NB4 (cell line): ENCODE measurements around the gene CLK3.
A peak's percentile ranks its signal among the peaks of the same experiment; 100 is the strongest.

Experiments used
- POLR2A ChIP-seq: IDR thresholded peaks from 2 replicates; pipeline ENCODE4 v1.6.1; 2011; ENCODE audit warnings: mild to moderate bottlenecking; ENCODE audit not compliant: insufficient read length; ENCODE audit errors: extremely low read depth
- TF ChIP-seq, protein P1 (sequence below): IDR thresholded peaks from one replicate; pipeline ENCODE4 v1.5.1; 2012; ENCODE audit warnings: low read depth, low read length
- TF ChIP-seq, protein P2 (sequence below): IDR thresholded peaks from 2 replicates; pipeline ENCODE4 v1.6.1; 2011; ENCODE audit warnings: low read depth, low read length

DNA sequence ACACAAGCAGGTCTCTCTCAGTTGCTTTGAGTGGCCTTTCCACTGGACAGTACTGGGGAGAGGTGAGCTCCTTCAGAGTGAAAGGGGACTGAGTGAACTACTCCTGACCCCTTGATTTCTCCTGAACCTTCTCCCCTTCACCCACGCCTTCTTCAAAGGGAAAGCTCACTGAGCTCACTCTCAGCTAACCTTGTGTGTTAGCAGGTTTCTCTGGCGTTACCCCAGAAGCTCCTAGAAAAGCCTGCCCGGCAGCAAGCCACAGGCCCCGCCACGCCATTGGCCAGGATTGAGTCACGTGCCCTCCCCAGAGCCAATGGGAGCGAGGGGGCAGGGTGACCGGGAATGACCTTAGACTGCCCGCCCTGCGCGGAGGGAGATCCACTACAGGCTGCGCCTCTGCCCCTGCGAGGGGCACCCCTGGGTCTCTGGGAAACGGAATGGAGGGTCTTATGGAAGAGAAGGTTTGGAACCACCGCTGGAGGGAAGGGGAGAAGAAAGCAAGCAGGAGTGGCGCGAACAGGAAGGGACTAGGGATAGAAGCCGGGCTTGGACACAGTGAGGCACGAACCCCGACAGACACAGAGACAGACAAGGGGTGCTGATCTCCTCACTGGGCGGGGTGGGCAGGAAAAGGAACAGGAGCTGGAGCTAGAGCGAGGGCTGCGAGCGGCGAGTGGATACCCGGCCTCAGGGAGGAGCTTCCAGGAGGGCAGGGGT is 17.4 kb upstream of the CLK3 start:
- peak; percentile 91 for TF ChIP-seq POLR2A
- TF ChIP-seq, protein P1, sequence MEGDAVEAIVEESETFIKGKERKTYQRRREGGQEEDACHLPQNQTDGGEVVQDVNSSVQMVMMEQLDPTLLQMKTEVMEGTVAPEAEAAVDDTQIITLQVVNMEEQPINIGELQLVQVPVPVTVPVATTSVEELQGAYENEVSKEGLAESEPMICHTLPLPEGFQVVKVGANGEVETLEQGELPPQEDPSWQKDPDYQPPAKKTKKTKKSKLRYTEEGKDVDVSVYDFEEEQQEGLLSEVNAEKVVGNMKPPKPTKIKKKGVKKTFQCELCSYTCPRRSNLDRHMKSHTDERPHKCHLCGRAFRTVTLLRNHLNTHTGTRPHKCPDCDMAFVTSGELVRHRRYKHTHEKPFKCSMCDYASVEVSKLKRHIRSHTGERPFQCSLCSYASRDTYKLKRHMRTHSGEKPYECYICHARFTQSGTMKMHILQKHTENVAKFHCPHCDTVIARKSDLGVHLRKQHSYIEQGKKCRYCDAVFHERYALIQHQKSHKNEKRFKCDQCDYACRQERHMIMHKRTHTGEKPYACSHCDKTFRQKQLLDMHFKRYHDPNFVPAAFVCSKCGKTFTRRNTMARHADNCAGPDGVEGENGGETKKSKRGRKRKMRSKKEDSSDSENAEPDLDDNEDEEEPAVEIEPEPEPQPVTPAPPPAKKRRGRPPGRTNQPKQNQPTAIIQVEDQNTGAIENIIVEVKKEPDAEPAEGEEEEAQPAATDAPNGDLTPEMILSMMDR, result no peak
- TF ChIP-seq, protein P2, sequence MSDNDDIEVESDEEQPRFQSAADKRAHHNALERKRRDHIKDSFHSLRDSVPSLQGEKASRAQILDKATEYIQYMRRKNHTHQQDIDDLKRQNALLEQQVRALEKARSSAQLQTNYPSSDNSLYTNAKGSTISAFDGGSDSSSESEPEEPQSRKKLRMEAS, result peak; percentile 99
